GM20000 (cell line): ENCODE results near the gene SH3RF3.

Experiments used
- DNase-seq: peaks from one replicate; pipeline ENCODE4 v3.0.0; 2012; ENCODE audit warnings: low spot score
- CTCF ChIP-seq: IDR thresholded peaks from 2 replicates; pipeline ENCODE4 v1.5.1; 2012; ENCODE audit warnings: mild to moderate bottlenecking, control low read depth; ENCODE audit errors: extremely low read depth, missing control alignments

The SH3RF3 gene

GRCh38 chr2:109197491-109198418, 68.8 kb downstream of the SH3RF3 start:
- DNase-seq = no peak
- no peak for TF ChIP-seq CTCF

- no peak for TF ChIP-seq CTCF
- DNase-seq = no peak
Observed at GRCh38 chr2:109199790-109200189, 70.8 kb downstream of the SH3RF3 start.

GRCh38 chr2:109200616-109201464, 71.8 kb downstream of the SH3RF3 start:
- no peak for TF ChIP-seq CTCF
- no peak for DNase-seq

- no peak for DNase-seq
- TF ChIP-seq CTCF = no peak
Observed at GRCh38 chr2:109201465-109202327, 72.7 kb downstream of the SH3RF3 start.

GRCh38 chr2:109202486-109202885, 73.5 kb downstream of the SH3RF3 start:
- no peak for DNase-seq
- TF ChIP-seq CTCF = no peak

GRCh38 chr2:109203246-109204011, 74.4 kb downstream of the SH3RF3 start:
- TF ChIP-seq CTCF = no peak
- no peak for DNase-seq
